OCI-LY7 (cell line): ENCODE data around the gene PARD6A. TPM values are rescaled to one million over a fixed set of nuclear protein-coding genes. Genes with fewer than 3 reads are reported as not detected.

Source experiments
- BruUV-seq: library from RNA; stranded (reverse); fragments of 400-500 nt; replicated peaks from 2 replicates; lab custom pipeline; 2021; lab: Mats Ljungman, UMichigan
- CTCF ChIA-PET: fragments of 300-600 bp; sonication (Branson Sonifier 250); formaldehyde crosslinking; loops from one replicate; lab custom pipeline; 2022; ENCODE audit warnings: antibody characterized with exemption; ENCODE audit not compliant: unreplicated experiment; lab: Charles Lee
- POLR2A ChIA-PET: fragments of 300-600 bp; sonication (Branson Sonifier 250); formaldehyde crosslinking; loops from one replicate; lab custom pipeline; 2022; ENCODE audit warnings: antibody characterized with exemption; lab: Charles Lee
- DNase-seq: peaks from one replicate; pipeline ENCODE4 v3.0.0-alpha.2; 2015; ENCODE audit warnings: low spot score
- H2AFZ ChIP-seq: fragments of 200-600 bp; sonication (generic), shearing (Covaris generic); 2 replicates; pipeline ENCODE4 v1.6.1; 2014; ENCODE audit warnings: mild to moderate bottlenecking, antibody characterized with exemption, low read length, moderate library complexity
- H3K27ac ChIP-seq: fragments of 200-600 bp; sonication (generic); 2 replicates; pipeline ENCODE4 v1.5.1; 2014; ENCODE audit warnings: mixed run types, low read depth, mild to moderate bottlenecking, moderate library complexity, low read length, inconsistent platforms; ENCODE audit not compliant: poor library complexity, severe bottlenecking
- H3K36me3 ChIP-seq: fragments of 200-600 bp; sonication (generic); 2 replicates; pipeline ENCODE4 v1.6.1; 2014; ENCODE audit warnings: mild to moderate bottlenecking, antibody characterized with exemption, low read length, moderate library complexity, mixed read lengths; ENCODE audit not compliant: insufficient read depth
- H3K4me1 ChIP-seq: fragments of 200-600 bp; sonication (generic); 2 replicates; pipeline ENCODE4 v1.5.1; 2014; ENCODE audit warnings: mild to moderate bottlenecking, low read length; ENCODE audit not compliant: insufficient read depth, poor library complexity, severe bottlenecking
- H3K4me2 ChIP-seq: fragments of 200-600 bp; sonication (generic); 2 replicates; pipeline ENCODE4 v1.6.1; 2014; ENCODE audit warnings: mild to moderate bottlenecking, low read length
- H3K4me3 ChIP-seq: fragments of 200-600 bp; sonication (generic); 2 replicates; pipeline ENCODE4 v1.5.1; 2014; ENCODE audit warnings: mild to moderate bottlenecking, low read depth, low read length; ENCODE audit not compliant: poor library complexity, severe bottlenecking
- H3K79me2 ChIP-seq: fragments of 200-600 bp; sonication (generic); 2 replicates; pipeline ENCODE4 v1.6.1; 2016; ENCODE audit warnings: low read depth, mild to moderate bottlenecking, low read length, moderate library complexity, mixed read lengths; ENCODE audit not compliant: insufficient read depth
- H3K9me2 ChIP-seq: fragments of 200-600 bp; sonication (generic); 2 replicates; pipeline ENCODE4 v1.6.1; 2016; ENCODE audit warnings: mild to moderate bottlenecking, low read length, mixed read lengths; ENCODE audit not compliant: insufficient read depth
- H3K9me3 ChIP-seq: fragments of 200-600 bp; sonication (generic); 2 replicates; pipeline ENCODE4 v1.6.1; 2014; ENCODE audit warnings: mild to moderate bottlenecking, mixed run types, low read length, mixed read lengths
- H4K20me1 ChIP-seq: fragments of 200-600 bp; sonication (generic); 2 replicates; pipeline ENCODE4 v1.6.1; 2014; ENCODE audit warnings: mild to moderate bottlenecking, antibody characterized with exemption, low read length, moderate library complexity, mixed read lengths; ENCODE audit not compliant: insufficient read depth
- CTCF ChIP-seq: fragments of 200-600 bp; sonication (generic); conservative IDR thresholded peaks from 2 replicates; pipeline ENCODE4 v1.5.1; 2014; ENCODE audit warnings: mild to moderate bottlenecking, antibody characterized with exemption, low read length, moderate library complexity, mixed read lengths
- EZH2phosphoT487 ChIP-seq: fragments of 200-600 bp; sonication (generic); IDR thresholded peaks from 2 replicates; pipeline ENCODE4 v1.6.1; 2018; ENCODE audit warnings: low read depth, borderline replicate concordance, mild to moderate bottlenecking, mixed run types, antibody characterized with exemption, low read length, moderate library complexity, mixed read lengths
- intact Hi-C: fragments of 100-400 bp; cut with micrococcal nuclease; formaldehyde crosslinking; loops from one replicate; pipeline ENCODE4 v1.10.0; 2022; ENCODE audit not compliant: unreplicated experiment
- total RNA-seq, 2 experiments: library from RNA; depleted of rRNA in 1 of 2; stranded (reverse); fragments of >200 nt in 1 of 2; shearing (Covaris generic) in 1 of 2; gene quantifications; 2 replicates each; pipeline ENCODE4 v1.2.3, GENCODE V29; 2014 to 2022

Gene PARD6A
- total RNA-seq, 2 experiments from 2014 or later = 14.0 to 23.3 TPM

GRCh38 chr16:67653128-67653788 is 7.5 kb upstream of the PARD6A start:
- no peaks in the 10 kb centered on the region for H3K4me1 ChIP-seq
- no peak overlapping the region for H3K4me2 ChIP-seq
- no peak overlapping the region for H3K4me3 ChIP-seq
- intact Hi-C loops = no loop called here
- ChIA-PET POLR2A (no interaction called here), CTCF (no interaction called here)
- no TSS peak for BruUV-seq
- no peaks in the 10 kb centered on the region for H3K9me2 ChIP-seq
- no peak overlapping the region for H2AFZ ChIP-seq
- H3K9me3 ChIP-seq = no peaks in the 10 kb centered on the region
- no peak overlapping the region for H3K27ac ChIP-seq
- TF ChIP-seq EZH2phosphoT487 (no peak), CTCF (no peak)
- H3K36me3 ChIP-seq = peaks cover 92% of the 10 kb centered on the region
- no peak for DNase-seq
- no peaks in the 10 kb centered on the region; the same call in 1 of the 2 replicates for H4K20me1 ChIP-seq
- H3K79me2 ChIP-seq = no peaks in the 10 kb centered on the region

GRCh38 chr16:67653789-67654402 is 6.9 kb upstream of the PARD6A start:
- Histone ChIP-seq H3K27ac (no peak overlapping the region), H3K9me2 (no peaks in the 10 kb centered on the region), H3K4me1 (peaks cover 4% of the 10 kb centered on the region), H3K9me3 (no peaks in the 10 kb centered on the region), H3K79me2 (peaks cover 4% of the 10 kb centered on the region; the same call in 1 of the 2 replicates), H3K4me3 (no peak overlapping the region), H3K36me3 (peaks cover 93% of the 10 kb centered on the region), H4K20me1 (peaks cover 1% of the 10 kb centered on the region; the same call in 1 of the 2 replicates), H3K4me2 (no peak overlapping the region), H2AFZ (no peak overlapping the region)
- TF ChIP-seq EZH2phosphoT487 (no peak), CTCF (no peak)
- POLR2A ChIA-PET = no interaction called here
- intact Hi-C loops = no loop called here
- no TSS peak for BruUV-seq
- DNase-seq = no peak
- CTCF ChIA-PET = no interaction called here

GRCh38 chr16:67654403-67654911 is 6.3 kb upstream of the PARD6A start:
- intact Hi-C loops = no loop called here
- no peak overlapping the region for H3K27ac ChIP-seq
- H3K79me2 ChIP-seq = peaks cover 10% of the 10 kb centered on the region; the same call in 1 of the 2 replicates
- H3K4me3 ChIP-seq = no peak overlapping the region
- POLR2A ChIA-PET = no interaction called here
- no TSS peak for BruUV-seq
- CTCF ChIA-PET = no interaction called here
- TF ChIP-seq EZH2phosphoT487 = no peak
- TF ChIP-seq CTCF = no peak
- H3K9me3 ChIP-seq = no peaks in the 10 kb centered on the region
- H3K9me2 ChIP-seq = no peaks in the 10 kb centered on the region
- no peak for DNase-seq
- H2AFZ ChIP-seq = no peak overlapping the region
- peaks cover 7% of the 10 kb centered on the region for H3K4me1 ChIP-seq
- H3K36me3 ChIP-seq = peaks cover 92% of the 10 kb centered on the region
- H3K4me2 ChIP-seq = no peak overlapping the region
- H4K20me1 ChIP-seq = 0 out of 2 replicates have a peak, but pooled peaks cover 7% of the 10 kb centered on the region
